ENCODE data around the gene COL4A6.

The COL4A6 gene

DNA sequence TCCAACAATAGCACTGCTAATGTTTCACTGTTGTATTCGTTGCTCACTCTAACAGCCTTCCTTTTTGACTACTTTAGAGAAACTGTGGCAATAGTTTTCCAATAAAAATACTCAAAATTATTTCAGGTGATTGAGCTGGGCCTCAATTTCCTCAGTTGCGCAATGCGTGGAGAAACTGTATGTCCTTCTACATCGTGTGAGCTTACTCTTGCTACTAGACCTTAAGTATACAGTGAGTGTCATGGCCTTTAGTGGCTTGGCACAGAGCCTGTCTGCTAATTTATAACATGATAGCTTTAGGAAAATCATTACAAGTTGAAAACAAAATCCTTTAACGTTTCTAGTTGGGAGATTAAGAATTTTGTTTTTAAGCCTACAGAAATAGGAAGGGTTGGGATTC lies 114.5 kb downstream of the COL4A6 start:
- Histone ChIP-seq H4K20me1 (ENCODE audit: insufficient read depth, low read length) (no peaks in the 10 kb centered on the region), H3K27ac (ENCODE audit: low read depth, low read length, poor library complexity, severe bottlenecking) (no peak overlapping the region), H3K9ac (ENCODE audit: low read length) (no peak overlapping the region), H2AFZ (ENCODE audit: low read length) (no peak overlapping the region), H3K9me2 (ENCODE audit: low read depth, low read length) (no peaks in the 10 kb centered on the region), H3K4me2 (ENCODE audit: low read length) (no peak overlapping the region), H3K4me3 (ENCODE audit: low read depth, low read length, poor library complexity, severe bottlenecking) (no peak overlapping the region), H3K4me1 (ENCODE audit: insufficient read depth, low read length, severe bottlenecking) (no peaks in the 10 kb centered on the region), H3K9me3 (ENCODE audit: low read length) (no peaks in the 10 kb centered on the region), H3K36me3 (ENCODE audit: insufficient read depth, low read length) (no peaks in the 10 kb centered on the region), H3K79me2 (ENCODE audit: insufficient read depth, low read length) (no peaks in the 10 kb centered on the region), H3F3A (ENCODE audit: insufficient read depth, low read length) (no peaks in the 10 kb centered on the region), H3K27me3 (ENCODE audit: insufficient read depth, low read length) (no peaks in the 10 kb centered on the region)
- TF ChIP-seq, protein P1, sequence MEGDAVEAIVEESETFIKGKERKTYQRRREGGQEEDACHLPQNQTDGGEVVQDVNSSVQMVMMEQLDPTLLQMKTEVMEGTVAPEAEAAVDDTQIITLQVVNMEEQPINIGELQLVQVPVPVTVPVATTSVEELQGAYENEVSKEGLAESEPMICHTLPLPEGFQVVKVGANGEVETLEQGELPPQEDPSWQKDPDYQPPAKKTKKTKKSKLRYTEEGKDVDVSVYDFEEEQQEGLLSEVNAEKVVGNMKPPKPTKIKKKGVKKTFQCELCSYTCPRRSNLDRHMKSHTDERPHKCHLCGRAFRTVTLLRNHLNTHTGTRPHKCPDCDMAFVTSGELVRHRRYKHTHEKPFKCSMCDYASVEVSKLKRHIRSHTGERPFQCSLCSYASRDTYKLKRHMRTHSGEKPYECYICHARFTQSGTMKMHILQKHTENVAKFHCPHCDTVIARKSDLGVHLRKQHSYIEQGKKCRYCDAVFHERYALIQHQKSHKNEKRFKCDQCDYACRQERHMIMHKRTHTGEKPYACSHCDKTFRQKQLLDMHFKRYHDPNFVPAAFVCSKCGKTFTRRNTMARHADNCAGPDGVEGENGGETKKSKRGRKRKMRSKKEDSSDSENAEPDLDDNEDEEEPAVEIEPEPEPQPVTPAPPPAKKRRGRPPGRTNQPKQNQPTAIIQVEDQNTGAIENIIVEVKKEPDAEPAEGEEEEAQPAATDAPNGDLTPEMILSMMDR (IDR thresholded peaks at IDR 0.05; ENCODE audit: low read length): no peak
- no peak for TF ChIP-seq EZH2 (IDR thresholded peaks at IDR 0.05; ENCODE audit: borderline replicate concordance, low read length)

DNA sequence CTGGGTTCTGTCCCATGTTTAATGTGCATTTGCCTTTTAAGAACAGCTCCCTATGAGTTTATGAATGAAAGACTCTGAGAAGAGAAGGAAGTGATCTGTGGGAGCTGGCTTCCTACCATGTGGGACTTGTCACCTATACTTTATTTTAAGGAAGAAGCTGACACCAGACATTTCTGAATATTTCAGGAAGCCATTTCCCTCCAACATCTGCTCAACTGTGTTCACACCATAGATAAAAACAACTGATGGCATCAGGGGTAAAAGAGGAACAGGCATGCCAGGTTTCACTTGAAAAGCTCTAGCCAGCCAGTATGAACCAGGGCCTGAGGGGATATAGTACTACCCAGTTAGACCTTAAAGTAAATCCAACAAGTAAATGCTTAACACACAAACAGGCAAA lies 116.0 kb downstream of the COL4A6 start:
- Histone ChIP-seq H3K4me3 (ENCODE audit: low read depth, low read length, poor library complexity, severe bottlenecking) (no peak overlapping the region), H3K4me1 (ENCODE audit: insufficient read depth, low read length, severe bottlenecking) (no peaks in the 10 kb centered on the region), H2AFZ (ENCODE audit: low read length) (no peak overlapping the region), H3F3A (ENCODE audit: insufficient read depth, low read length) (no peaks in the 10 kb centered on the region), H3K27me3 (ENCODE audit: insufficient read depth, low read length) (no peaks in the 10 kb centered on the region), H3K9me3 (ENCODE audit: low read length) (no peaks in the 10 kb centered on the region), H4K20me1 (ENCODE audit: insufficient read depth, low read length) (no peaks in the 10 kb centered on the region), H3K27ac (ENCODE audit: low read depth, low read length, poor library complexity, severe bottlenecking) (no peak overlapping the region), H3K9me2 (ENCODE audit: low read depth, low read length) (no peaks in the 10 kb centered on the region), H3K9ac (ENCODE audit: low read length) (no peak overlapping the region), H3K79me2 (ENCODE audit: insufficient read depth, low read length) (no peaks in the 10 kb centered on the region), H3K36me3 (ENCODE audit: insufficient read depth, low read length) (no peaks in the 10 kb centered on the region), H3K4me2 (ENCODE audit: low read length) (no peak overlapping the region)
- no peak for TF ChIP-seq EZH2 (IDR thresholded peaks at IDR 0.05; ENCODE audit: borderline replicate concordance, low read length)
- TF ChIP-seq, protein P1 (IDR thresholded peaks at IDR 0.05; ENCODE audit: low read length): no peak

- Histone ChIP-seq H3K9me2 (ENCODE audit: low read depth, low read length) (no peaks in the 10 kb centered on the region), H3K27ac (ENCODE audit: low read depth, low read length, poor library complexity, severe bottlenecking) (no peak overlapping the region), H3F3A (ENCODE audit: insufficient read depth, low read length) (no peaks in the 10 kb centered on the region), H4K20me1 (ENCODE audit: insufficient read depth, low read length) (no peaks in the 10 kb centered on the region), H2AFZ (ENCODE audit: low read length) (no peak overlapping the region), H3K27me3 (ENCODE audit: insufficient read depth, low read length) (no peaks in the 10 kb centered on the region), H3K4me3 (ENCODE audit: low read depth, low read length, poor library complexity, severe bottlenecking) (no peak overlapping the region), H3K4me2 (ENCODE audit: low read length) (no peak overlapping the region), H3K4me1 (ENCODE audit: insufficient read depth, low read length, severe bottlenecking) (no peaks in the 10 kb centered on the region), H3K9me3 (ENCODE audit: low read length) (no peaks in the 10 kb centered on the region), H3K9ac (ENCODE audit: low read length) (no peak overlapping the region), H3K79me2 (ENCODE audit: insufficient read depth, low read length) (no peaks in the 10 kb centered on the region), H3K36me3 (ENCODE audit: insufficient read depth, low read length) (no peaks in the 10 kb centered on the region)
- TF ChIP-seq, protein P1 (IDR thresholded peaks at IDR 0.05; ENCODE audit: low read length): no peak
- no peak for TF ChIP-seq EZH2 (IDR thresholded peaks at IDR 0.05; ENCODE audit: borderline replicate concordance, low read length)
Observed at GRCh38 chrX:108316456-108316855, 121.8 kb downstream of the COL4A6 start.

All from OCI-LY1 (cell line).